Keratinocyte (primary cell): ENCODE results near the gene THEM4. TPM values are rescaled to one million over a fixed set of nuclear protein-coding genes. Genes with fewer than 3 reads are reported as not detected.
A peak's percentile ranks its signal among the peaks of the same experiment; 100 is the strongest.
"Not testable (repeated sequence)": the region's sequence is repeated elsewhere in the genome, so short reads cannot be mapped to it uniquely, and the experiment has no call there.

ENCODE experiments used
- DNase-seq: peaks from one replicate; pipeline ENCODE4 v3.0.0-alpha.2; 2011; ENCODE audit warnings: low read depth, missing footprints, low spot score
- FAIRE-seq: peaks from 2 replicates; lab custom pipeline; 2011; peaks lifted over from hg19 to GRCh38; lab: Jason Lieb, UNC
- H2AFZ ChIP-seq: 2 replicates; pipeline ENCODE4 v1.6.0; 2012; ENCODE audit warnings: low read length, control low read depth, inconsistent platforms; ENCODE audit not compliant: control insufficient read depth
- H3K27ac ChIP-seq: 2 replicates; pipeline ENCODE4 v1.5.1; 2011; ENCODE audit warnings: low read length; ENCODE audit not compliant: control insufficient read depth, insufficient read depth
- H3K27me3 ChIP-seq: 3 replicates; pipeline ENCODE4 v1.6.0; 2011; ENCODE audit warnings: low read length; ENCODE audit not compliant: control insufficient read depth, insufficient read depth; ENCODE audit errors: extremely low read depth
- H3K36me3 ChIP-seq, 2 experiments: 2 replicates in 1 of 2; 3 replicates in 1 of 2; pipeline ENCODE4 v1.5.1; 2011; ENCODE audit warnings: low read length in 2 of 2, mild to moderate bottlenecking in 1 of 2; ENCODE audit not compliant: control insufficient read depth in 2 of 2, insufficient read depth in 2 of 2; ENCODE audit errors: extremely low read depth in 1 of 2
- H3K4me1 ChIP-seq: 3 replicates; pipeline ENCODE4 v1.5.1; 2011; ENCODE audit warnings: low read length; ENCODE audit not compliant: control insufficient read depth, insufficient read depth; ENCODE audit errors: extremely low read depth
- H3K4me2 ChIP-seq: 3 replicates; pipeline ENCODE4 v1.6.0; 2011; ENCODE audit warnings: low read depth, low read length; ENCODE audit not compliant: control insufficient read depth, insufficient read depth; ENCODE audit errors: extremely low read depth
- H3K4me3 ChIP-seq, 3 experiments: fragments of 200-600 bp in 1 of 3; sonication (generic) in 1 of 3; 2 replicates in 2 of 3; 3 replicates in 1 of 3; pipeline ENCODE4 v1.5.1; 2011 to 2016; ENCODE audit warnings: low read length in 3 of 3, mild to moderate bottlenecking in 3 of 3, control low read depth in 2 of 3, inconsistent platforms in 1 of 3, low read depth in 1 of 3, mixed read lengths in 1 of 3, mixed run types in 1 of 3, moderate library complexity in 1 of 3; ENCODE audit not compliant: control insufficient read depth in 2 of 3, insufficient read depth in 2 of 3; ENCODE audit errors: extremely low read depth in 1 of 3
- H3K79me2 ChIP-seq: 2 replicates; pipeline ENCODE4 v1.6.0; 2012; ENCODE audit warnings: low read length; ENCODE audit not compliant: control insufficient read depth, insufficient read depth
- H3K9ac ChIP-seq: 3 replicates; pipeline ENCODE4 v1.6.0; 2011; ENCODE audit warnings: low read length; ENCODE audit not compliant: control insufficient read depth, insufficient read depth; ENCODE audit errors: extremely low read depth
- H3K9me1 ChIP-seq: 3 replicates; pipeline ENCODE4 v1.6.0; 2011; ENCODE audit warnings: low read length; ENCODE audit not compliant: control insufficient read depth, insufficient read depth; ENCODE audit errors: extremely low read depth
- H3K9me3 ChIP-seq: 2 replicates; pipeline ENCODE4 v1.5.1; 2012; ENCODE audit warnings: low read depth, low read length; ENCODE audit not compliant: control insufficient read depth
- H4K20me1 ChIP-seq: 3 replicates; pipeline ENCODE4 v1.6.0; 2011; ENCODE audit warnings: low read length; ENCODE audit not compliant: control insufficient read depth, insufficient read depth; ENCODE audit errors: extremely low read depth
- EZH2 ChIP-seq: IDR thresholded peaks from one replicate; pipeline ENCODE4 v1.6.1; 2012; ENCODE audit warnings: inconsistent platforms, mild to moderate bottlenecking, low read length, moderate library complexity
- dilution Hi-C: fragments of 300-500 bp; cut with MboI; formaldehyde crosslinking; loops from one replicate; pipeline ENCODE4 v1.7.0; 2020; ENCODE audit warnings: low sequenced_read_pairs; ENCODE audit not compliant: extremely low pct_ligation_motif_present
- polyA plus RNA-seq, 5 experiments: library from polyadenylated mRNA; depleted of rRNA in 3 of 5; stranded (reverse) in 3 of 5; stranded (forward) in 1 of 5; unstranded in 1 of 5; fragments of >200 nt; gene quantifications; 1 replicate in 1 of 5; 2 replicates in 3 of 5; 3 replicates in 1 of 5; pipeline versions ENCODE4 v1.2.1 to v1.2.3, GENCODE V29; 2011 to 2012; ENCODE audit warnings: missing spikeins in 2 of 5, low read depth in 1 of 5, low replicate concordance in 1 of 5
- TF ChIP-seq, protein P1 (sequence below), 3 experiments: IDR thresholded peaks in 1 of 3; conservative IDR thresholded peaks in 1 of 3; optimal IDR thresholded peaks in 1 of 3; 2 replicates in 2 of 3; 3 replicates in 1 of 3; pipeline versions ENCODE3 to v1.5.1; 2011; ENCODE audit warnings: low read length in 3 of 3, mild to moderate bottlenecking in 3 of 3, moderate library complexity in 2 of 3, control low read depth in 1 of 3, inconsistent platforms in 1 of 3; ENCODE audit not compliant: insufficient read depth in 2 of 3; ENCODE audit errors: extremely low read depth in 1 of 3

The THEM4 gene
- polyA plus RNA-seq, 1 donor (not counting 4 experiments of a cell fraction or from before 2014, with no cell fraction given): 23.3 TPM

DNA sequence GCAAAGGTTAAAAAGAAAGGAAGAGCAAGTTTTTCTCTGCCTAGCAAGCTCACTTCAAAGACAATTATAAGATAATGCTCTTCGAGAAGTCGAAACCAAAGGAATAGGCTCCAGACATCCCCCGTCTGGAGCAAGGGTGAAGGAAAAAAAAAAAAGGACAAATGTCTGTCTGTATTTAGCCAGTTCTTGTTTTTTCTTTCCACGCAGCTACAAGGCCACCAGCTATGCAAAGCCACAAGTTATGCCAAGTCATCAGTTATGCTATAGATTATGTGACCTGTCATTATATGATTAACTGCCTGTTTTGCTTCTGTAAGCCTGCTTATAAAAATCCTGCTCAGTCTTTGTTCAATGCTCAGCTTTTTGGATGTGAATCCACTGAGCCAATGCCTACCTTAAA, 53.4 kb downstream of the THEM4 start:
- Histone ChIP-seq H3K27ac (no peak overlapping the region), H3K4me2 (no peak overlapping the region), H2AFZ (peak overlapping the region; percentile 5), H3K9me3 (no peaks in the 10 kb centered on the region), H3K9me1 (no peaks in the 10 kb centered on the region), H3K4me3 (no peak overlapping the region), H3K27me3 (peaks cover 3% of the 10 kb centered on the region), H3K4me1 (peaks cover 33% of the 10 kb centered on the region), H4K20me1 (no peaks in the 10 kb centered on the region), H3K79me2 (no peaks in the 10 kb centered on the region), H3K9ac (no peak overlapping the region), H3K36me3 (no peaks in the 10 kb centered on the region)
- dilution Hi-C loops: no loop called here
- FAIRE-seq: no peak
- no peak for DNase-seq
- TF ChIP-seq, protein P1, sequence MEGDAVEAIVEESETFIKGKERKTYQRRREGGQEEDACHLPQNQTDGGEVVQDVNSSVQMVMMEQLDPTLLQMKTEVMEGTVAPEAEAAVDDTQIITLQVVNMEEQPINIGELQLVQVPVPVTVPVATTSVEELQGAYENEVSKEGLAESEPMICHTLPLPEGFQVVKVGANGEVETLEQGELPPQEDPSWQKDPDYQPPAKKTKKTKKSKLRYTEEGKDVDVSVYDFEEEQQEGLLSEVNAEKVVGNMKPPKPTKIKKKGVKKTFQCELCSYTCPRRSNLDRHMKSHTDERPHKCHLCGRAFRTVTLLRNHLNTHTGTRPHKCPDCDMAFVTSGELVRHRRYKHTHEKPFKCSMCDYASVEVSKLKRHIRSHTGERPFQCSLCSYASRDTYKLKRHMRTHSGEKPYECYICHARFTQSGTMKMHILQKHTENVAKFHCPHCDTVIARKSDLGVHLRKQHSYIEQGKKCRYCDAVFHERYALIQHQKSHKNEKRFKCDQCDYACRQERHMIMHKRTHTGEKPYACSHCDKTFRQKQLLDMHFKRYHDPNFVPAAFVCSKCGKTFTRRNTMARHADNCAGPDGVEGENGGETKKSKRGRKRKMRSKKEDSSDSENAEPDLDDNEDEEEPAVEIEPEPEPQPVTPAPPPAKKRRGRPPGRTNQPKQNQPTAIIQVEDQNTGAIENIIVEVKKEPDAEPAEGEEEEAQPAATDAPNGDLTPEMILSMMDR (optimal IDR thresholded peaks at IDR 0.05 in 1 of 3, IDR thresholded peaks at IDR 0.05 in 1 of 3, conservative IDR thresholded peaks at IDR 0.05 in 1 of 3; ENCODE audit: extremely low read depth in 1 of 3, insufficient read depth in 2 of 3, low read length in 3 of 3): no peak
- TF ChIP-seq EZH2: no peak

DNA sequence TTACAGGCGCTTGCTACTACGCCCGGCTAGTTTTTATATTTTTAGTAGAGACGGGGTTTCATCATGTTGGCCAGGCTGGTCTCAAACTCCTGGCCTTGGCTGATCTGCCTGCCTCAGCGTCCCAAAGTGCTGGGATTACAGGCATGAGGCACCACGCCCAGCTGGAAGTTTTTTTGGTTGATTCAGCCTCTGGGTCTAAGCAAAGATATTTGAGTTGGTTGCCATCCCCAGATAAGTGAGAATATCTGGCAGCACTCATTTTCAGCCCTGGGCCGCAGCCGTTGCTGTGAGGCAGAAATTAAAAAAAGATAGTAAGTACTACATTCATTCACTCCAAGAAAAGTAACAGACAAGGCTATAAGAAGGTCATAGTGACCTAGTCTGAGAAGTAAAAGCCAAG, 53.8 kb downstream of the THEM4 start:
- H3K4me1 ChIP-seq: peaks cover 30% of the 10 kb centered on the region
- H3K36me3 ChIP-seq, H3K27me3 ChIP-seq, H3K4me3 ChIP-seq, H3K9me1 ChIP-seq, H4K20me1 ChIP-seq, H3K9me3 ChIP-seq, FAIRE-seq, H3K27ac ChIP-seq, H3K4me2 ChIP-seq, dilution Hi-C loops, H3K79me2 ChIP-seq, DNase-seq, H3K9ac ChIP-seq: not testable (repeated sequence)
- peak overlapping the region; percentile 5 for H2AFZ ChIP-seq

DNA sequence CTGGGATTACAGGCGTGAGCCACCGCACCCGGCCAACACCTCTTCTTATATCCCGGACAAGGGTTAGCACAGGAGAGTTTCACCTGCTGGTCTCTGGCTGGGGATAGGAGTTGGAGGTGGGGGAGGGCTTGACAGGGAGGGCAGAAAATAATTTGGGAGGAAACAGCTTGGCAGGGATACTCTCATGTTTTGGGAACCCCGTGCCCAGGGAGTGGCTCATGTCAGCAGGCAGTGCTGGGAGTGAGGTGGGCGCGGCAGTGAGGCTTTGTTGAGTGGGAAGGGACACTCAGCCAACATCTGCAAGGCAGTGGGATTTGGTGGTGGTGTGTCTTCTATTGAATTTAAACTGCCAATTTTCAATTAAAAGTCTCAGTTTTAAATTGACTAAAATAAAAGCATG, 54.7 kb downstream of the THEM4 start:
- Histone ChIP-seq H3K4me3 (no peak overlapping the region), H3K36me3 (no peaks in the 10 kb centered on the region), H3K9ac (no peak overlapping the region), H4K20me1 (no peaks in the 10 kb centered on the region), H3K27ac (no peak overlapping the region), H3K9me1 (no peaks in the 10 kb centered on the region), H2AFZ (no peak overlapping the region), H3K9me3 (no peaks in the 10 kb centered on the region), H3K4me1 (peaks cover 23% of the 10 kb centered on the region), H3K79me2 (no peaks in the 10 kb centered on the region), H3K27me3 (peaks cover 8% of the 10 kb centered on the region), H3K4me2 (no peak overlapping the region)
- dilution Hi-C loops: no loop called here
- TF ChIP-seq, protein P1 (optimal IDR thresholded peaks at IDR 0.05 in 1 of 3, IDR thresholded peaks at IDR 0.05 in 1 of 3, conservative IDR thresholded peaks at IDR 0.05 in 1 of 3; ENCODE audit: extremely low read depth in 1 of 3, insufficient read depth in 2 of 3, low read length in 3 of 3): no peak
- DNase-seq (no peak), FAIRE-seq (no peak)
